Embryonic facial prominence (tissue), 1 donor: ENCODE results near the gene NAV3.
A peak's percentile ranks its signal among the peaks of the same experiment; 100 is the strongest.
"Not testable (repeated sequence)": the region's sequence is repeated elsewhere in the genome, so short reads cannot be mapped to it uniquely, and the experiment has no call there.

ENCODE experiments used
- DNase-seq: peaks from one replicate; pipeline ENCODE4 v3.0.0-alpha.2; 2016; ENCODE audit errors: extremely low spot score

NAV3 gene

GRCh38 chr12:78050790-78051189, 220.1 kb downstream of the NAV3 start:
- DNase-seq, result no peak

DNA sequence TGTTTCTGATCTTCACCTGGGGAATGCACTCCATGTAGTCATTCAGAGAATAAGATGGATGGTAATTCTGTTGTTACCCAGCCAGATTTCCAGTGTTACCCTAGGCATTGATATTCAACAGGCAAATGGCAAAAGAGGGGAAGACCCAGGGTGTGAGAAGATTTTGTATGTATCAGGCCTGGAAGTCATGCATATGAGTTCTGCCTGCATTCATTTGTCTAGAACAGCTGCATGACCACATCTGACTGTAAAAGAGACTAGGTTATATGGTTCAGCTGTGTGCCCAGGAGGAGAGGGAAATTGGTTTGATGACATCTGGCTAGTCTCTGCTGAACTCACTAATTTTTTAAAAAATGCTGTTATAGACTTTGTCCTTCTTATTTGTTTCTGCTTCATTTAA, 224.9 kb downstream of the NAV3 start:
- DNase-seq, result no peak

DNA sequence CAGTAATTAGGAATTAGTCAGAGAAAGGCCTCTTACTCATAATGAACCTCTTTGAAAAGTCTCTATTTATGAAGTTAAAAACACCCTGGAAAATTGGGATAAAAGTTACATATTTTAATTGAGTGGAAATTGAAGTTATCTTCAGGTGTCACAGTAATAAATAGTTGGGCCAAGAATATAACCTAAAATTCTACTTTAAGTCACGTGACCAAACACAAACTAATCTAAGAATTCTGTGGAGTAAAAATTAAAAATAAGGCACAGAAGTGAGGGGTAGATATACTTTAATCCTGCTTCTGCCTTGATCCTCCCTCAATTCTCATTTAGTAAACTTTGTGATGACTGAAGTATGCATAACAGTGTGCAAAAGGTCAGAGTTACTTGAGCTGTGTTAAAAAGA, 226.4 kb downstream of the NAV3 start:
- DNase-seq, result no peak

GRCh38 chr12:78060186-78060585, 229.5 kb downstream of the NAV3 start:
- DNase-seq, result no peak

DNA sequence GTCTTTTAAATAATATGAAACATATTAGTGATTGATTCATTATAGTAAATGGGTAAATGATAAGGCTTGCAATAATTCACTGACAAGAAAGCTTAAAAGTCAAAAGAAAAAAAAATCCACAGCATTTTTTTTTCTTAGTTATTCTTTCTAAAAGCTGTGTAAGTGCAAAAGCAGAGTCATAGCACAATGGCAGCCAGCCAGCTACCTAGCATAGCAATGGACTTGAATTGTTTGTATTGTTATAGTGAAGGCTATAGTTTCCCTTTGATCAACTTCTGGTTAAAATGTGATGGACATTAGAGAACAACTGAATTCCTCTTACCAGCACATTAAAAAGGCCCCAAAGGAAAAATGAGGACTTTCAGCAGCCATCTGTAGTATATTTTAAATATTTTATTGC, 232.1 kb downstream of the NAV3 start:
- DNase-seq, result no peak

- no peak for DNase-seq
Observed at GRCh38 chr12:78081590-78082314, 251.1 kb downstream of the NAV3 start.

GRCh38 chr12:78085542-78086182, 255.0 kb downstream of the NAV3 start:
- no peak for DNase-seq

DNA sequence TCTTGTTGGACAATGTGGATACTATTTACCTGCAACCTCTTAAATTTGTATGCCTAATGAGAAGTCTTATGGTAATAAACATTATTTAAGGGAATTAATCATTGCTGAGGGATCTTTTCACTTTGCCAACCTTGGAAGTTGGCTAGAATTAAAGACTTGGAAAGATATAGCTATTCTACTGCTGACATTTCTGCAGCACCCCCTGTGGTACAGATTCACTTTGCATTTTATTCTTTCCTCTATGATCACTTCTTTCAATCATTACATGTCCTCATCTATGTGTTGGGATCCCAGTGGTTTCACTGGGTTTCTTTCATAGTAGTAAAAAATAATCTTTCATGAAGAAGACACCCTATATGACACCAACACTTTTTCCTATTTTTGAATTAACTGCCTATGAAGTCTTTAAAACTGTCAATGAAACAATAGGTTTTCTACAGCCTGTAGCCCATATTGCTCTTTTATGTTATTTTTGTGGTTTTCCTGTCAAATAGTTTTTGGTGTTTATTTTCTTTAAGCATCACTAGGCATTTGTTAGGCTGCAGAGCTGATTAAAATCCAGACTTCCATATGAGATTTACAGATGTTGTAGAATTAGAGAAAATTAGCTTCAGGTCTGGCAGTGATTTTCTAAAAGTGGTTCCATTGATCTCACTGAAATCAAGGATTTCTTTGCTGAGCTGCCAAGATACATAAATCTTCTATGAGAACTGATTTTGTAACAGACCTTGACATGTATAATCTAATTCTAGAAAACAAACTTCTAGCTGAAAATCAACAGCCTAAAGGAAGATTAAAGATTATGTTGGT, 256.1 kb downstream of the NAV3 start:
- no peak for DNase-seq

DNA sequence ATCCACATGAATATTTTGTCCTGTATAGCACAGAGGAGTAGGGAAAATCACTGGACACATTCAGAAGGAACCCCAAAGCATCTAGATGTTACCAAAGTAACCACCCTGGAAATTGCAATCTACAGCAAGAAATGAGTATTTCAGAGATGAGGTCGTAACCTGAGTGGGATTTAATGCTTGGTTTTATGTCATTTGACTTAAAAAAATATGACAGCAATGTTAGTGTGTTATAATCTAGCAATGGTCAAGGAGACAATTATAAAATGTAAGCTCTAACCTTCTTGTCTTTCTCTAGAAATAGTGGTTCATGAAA, 256.6 kb downstream of the NAV3 start:
- no peak for DNase-seq

GRCh38 chr12:78088391-78088832, 257.7 kb downstream of the NAV3 start:
- DNase-seq, result no peak

DNA sequence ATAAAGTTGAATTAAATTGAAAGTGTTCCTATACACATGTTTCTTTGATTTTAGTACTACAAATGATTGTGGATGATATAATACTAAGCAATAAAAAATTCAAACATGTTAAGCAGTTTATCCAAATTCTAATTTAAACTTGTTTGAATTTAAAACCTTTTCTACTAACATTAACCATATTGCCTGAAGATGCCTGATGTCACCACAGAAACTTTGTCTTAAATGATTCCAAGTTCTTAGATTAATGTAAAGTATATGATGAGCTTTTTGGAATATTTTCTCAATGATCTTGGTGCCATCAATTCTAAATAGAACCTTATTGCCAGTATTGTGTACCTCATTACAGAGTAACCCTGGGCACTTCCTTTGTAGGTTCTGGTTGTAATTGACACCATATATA, 259.6 kb downstream of the NAV3 start:
- no peak for DNase-seq

- no peak for DNase-seq
Observed at GRCh38 chr12:78095623-78096022, 264.9 kb downstream of the NAV3 start.

DNA sequence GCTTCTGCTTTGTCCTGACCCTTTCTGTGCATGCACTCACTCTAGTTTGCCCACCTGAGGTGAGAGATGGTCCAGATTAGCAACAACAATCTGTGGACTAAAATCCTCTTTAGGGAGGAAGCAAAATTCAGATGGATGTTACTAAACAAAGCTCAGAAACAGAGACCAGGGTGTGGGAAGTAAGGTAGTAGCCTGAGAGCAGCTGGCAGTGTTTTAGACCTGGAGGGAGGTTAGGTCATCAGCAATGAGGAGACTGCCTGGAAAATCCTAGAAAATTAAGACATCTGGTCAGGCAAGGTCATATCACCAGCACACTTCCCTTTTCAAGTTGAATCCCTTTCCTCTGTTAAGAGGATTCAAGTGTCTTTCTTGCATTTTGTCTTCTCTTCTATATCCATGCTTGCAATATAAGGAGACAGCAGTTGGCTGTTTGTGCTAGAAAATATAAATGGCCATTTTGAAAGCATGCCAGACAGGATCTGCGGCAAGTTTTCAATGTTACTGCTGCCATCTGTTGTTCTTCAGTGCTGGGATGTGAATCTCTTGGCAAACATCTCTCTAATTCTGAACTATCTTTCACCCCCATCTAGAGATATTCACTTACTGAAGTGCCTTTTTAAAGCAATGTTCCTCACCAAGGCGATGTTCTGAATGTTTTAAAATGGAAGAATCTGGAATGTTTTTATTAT, 266.4 kb downstream of the NAV3 start:
- peak; percentile 25 for DNase-seq

DNA sequence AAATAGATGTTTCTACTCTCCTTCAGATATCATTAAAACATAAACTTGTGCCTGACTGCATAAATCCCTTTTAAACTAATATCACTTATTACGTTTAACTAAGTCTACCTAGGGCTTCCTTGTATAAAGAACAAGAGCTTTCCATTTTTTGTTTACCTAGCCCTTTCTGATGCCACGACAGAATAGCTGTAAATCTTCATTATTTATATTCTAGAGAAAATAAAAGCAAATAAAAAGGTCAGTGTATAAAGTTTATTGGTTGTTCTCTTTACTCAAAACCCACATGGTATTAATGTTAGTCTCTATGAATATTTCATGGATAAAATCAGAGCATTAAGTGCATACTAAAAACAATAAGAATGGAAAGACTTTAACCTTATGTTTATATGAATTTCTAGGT, 269.1 kb downstream of the NAV3 start:
- DNase-seq, result no peak

DNA sequence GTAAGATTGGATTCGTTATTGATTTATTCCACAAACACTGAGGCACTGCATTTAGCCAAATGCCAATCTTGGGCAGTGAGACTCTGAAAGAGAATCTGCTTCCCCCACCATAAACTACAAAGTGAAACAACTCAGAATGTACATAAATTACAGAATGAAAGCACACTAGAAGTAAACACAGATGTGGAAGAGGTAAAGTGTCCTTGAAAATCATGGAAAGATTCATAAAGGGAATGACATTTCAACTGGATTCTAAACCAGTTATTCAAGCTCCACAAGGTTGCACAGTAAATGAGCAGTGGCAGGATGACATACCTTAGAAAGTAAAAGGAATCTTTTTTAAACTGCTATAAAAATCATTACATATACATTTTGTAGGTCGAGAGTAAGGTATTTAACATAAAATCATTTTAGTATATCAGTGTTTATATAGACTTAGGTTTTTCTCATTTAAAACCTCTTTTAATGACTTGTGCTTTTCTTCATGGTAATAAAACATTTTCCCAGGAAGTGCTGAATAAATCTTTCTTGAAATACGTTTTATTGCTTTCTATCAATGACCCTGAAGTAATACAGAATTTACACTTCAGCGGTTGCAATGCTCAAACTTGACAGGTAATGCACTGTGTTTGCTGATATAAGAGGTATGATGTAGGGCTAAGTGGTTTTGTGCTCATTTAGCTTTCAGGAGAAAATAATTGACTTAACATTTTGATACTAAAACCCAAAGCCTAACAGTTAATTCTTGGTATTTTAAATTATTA, 270.6 kb downstream of the NAV3 start:
- DNase-seq, result no peak

- DNase-seq, result no peak
Observed at GRCh38 chr12:78101946-78102635, 271.4 kb downstream of the NAV3 start.

DNA sequence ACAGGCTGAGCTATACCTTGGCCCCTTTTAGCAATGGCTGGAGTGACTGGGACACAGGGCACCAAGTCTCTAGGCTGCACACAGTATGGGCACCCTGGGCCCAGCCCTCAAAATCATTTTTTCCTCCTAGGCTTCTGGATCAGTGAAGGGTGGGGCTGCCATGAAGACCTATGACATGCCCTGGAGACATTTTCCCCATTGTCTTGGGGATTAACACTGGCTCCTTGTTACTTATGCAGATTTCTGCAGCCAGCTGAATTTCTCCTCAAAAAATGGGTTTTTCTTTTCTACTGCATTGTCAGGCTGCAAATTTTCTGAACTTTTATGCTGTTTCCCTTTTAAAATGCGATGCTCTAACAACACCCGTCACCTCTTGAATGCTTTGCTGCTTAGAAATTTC, 272.1 kb downstream of the NAV3 start:
- DNase-seq, result not testable (repeated sequence)

GRCh38 chr12:78115889-78116288, 285.2 kb downstream of the NAV3 start:
- DNase-seq, result no peak

- no peak for DNase-seq
Observed at GRCh38 chr12:78118036-78118435, 287.3 kb downstream of the NAV3 start.

DNA sequence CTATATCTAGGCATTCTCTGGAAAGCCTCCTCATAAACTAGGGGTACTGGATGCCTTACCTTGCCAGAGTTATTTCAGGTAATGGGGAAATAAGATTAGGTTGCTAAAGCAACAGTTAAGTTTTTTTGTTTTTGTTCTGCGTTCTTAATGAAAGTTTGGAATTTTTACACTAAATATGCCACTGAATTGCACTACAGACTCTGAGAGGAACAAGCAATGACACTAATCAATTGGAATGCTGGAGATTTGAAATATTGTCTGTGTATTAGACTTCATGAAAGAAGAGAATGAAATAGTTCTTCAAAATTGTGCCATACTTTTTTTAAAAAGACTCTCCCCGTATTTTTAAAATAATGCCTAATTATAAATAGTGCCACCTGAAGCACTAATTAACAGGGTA, 287.8 kb downstream of the NAV3 start:
- DNase-seq, result no peak

- no peak for DNase-seq
Observed at GRCh38 chr12:78119351-78119918, 288.7 kb downstream of the NAV3 start.
